NCI-H345 treated with DMSO at 0.1 percent for 48 hours (cell line): Measurements from ENCODE around the gene ITGA7.

Experiments
- DNase-seq: peaks from one replicate; lab custom pipeline; 2025; ENCODE audit not compliant: unreplicated experiment; lab: John Stamatoyannopoulos, UW

Gene ITGA7

GRCh38 chr12:55733858-55734257 is 26.2 kb upstream of the ITGA7 start:
- DNase-seq = no peak

- DNase-seq = no peak
Observed at GRCh38 chr12:55733021-55733555, 25.4 kb upstream of the ITGA7 start.

GRCh38 chr12:55732288-55732687 is 24.6 kb upstream of the ITGA7 start:
- no peak for DNase-seq

- DNase-seq = no peak
Observed at GRCh38 chr12:55729819-55730818, 22.4 kb upstream of the ITGA7 start.

- peak; percentile 56 for DNase-seq
Observed at GRCh38 chr12:55728939-55729818, 21.5 kb upstream of the ITGA7 start, which contains the start of gene CD63. Gene CD63 (minus strand): TSS chr12:55729009. CDS start chr12:55728341, 668 bp downstream.

GRCh38 chr12:55728186-55728938 is 20.7 kb upstream of the ITGA7 start:
- no peak for DNase-seq

- no peak for DNase-seq
Observed at GRCh38 chr12:55727643-55728185, 20.0 kb upstream of the ITGA7 start.

- no peak for DNase-seq
Observed at GRCh38 chr12:55726971-55727370, 19.3 kb upstream of the ITGA7 start.

GRCh38 chr12:55725556-55725955 is 17.9 kb upstream of the ITGA7 start:
- DNase-seq = no peak

- DNase-seq = no peak
Observed at GRCh38 chr12:55724940-55725309, 17.2 kb upstream of the ITGA7 start.

- peak; percentile 9 for DNase-seq
Observed at GRCh38 chr12:55724226-55724939, 16.7 kb upstream of the ITGA7 start.

- DNase-seq = no peak
Observed at GRCh38 chr12:55723516-55724225, 16.0 kb upstream of the ITGA7 start.

- no peak for DNase-seq
Observed at GRCh38 chr12:55722948-55723347, 15.2 kb upstream of the ITGA7 start.

- DNase-seq = no peak
Observed at GRCh38 chr12:55721601-55722213, 14.0 kb upstream of the ITGA7 start.

GRCh38 chr12:55720894-55721444 is 13.3 kb upstream of the ITGA7 start:
- no peak for DNase-seq

- no peak for DNase-seq
Observed at GRCh38 chr12:55720071-55720564, 12.4 kb upstream of the ITGA7 start, which contains the start of gene RDH5. Gene RDH5 (plus strand): TSS chr12:55720393. CDS start chr12:55721185, 792 bp downstream.

- DNase-seq = no peak
Observed at GRCh38 chr12:55719371-55719770, 11.7 kb upstream of the ITGA7 start.
